A549 (cell line): ENCODE measurements around the gene NTRK2. TPM values are rescaled to one million over a fixed set of nuclear protein-coding genes. Genes with fewer than 3 reads are reported as not detected.

Source experiments
- ATAC-seq, 2 experiments: fragments of 200-7000 bp in 1 of 2; fragments of >200 bp in 1 of 2; cut with Nextera tagmentation in 1 of 2; cut with Tn5 transposase in 1 of 2; 3 replicates each; pipeline versions ENCODE4 v1.8.0 to v1.9.1; 2018 to 2020; ENCODE audit warnings: mild to moderate bottlenecking in 1 of 2, moderate library complexity in 1 of 2
- CTCF ChIA-PET: fragments of 300-600 bp; sonication (Branson Sonifier 250); formaldehyde crosslinking; extraction: SDS; loops from one replicate; lab custom pipeline; 2021; ENCODE audit warnings: antibody characterized with exemption, inconsistent platforms; lab: Yijun Ruan, JAX
- POLR2A ChIA-PET: fragments of 350-600 bp; formaldehyde crosslinking; extraction: SDS; loops from one replicate; lab custom pipeline; 2021; ENCODE audit warnings: antibody characterized with exemption, inconsistent platforms; lab: Yijun Ruan, JAX
- DNase-seq, 2 experiments: peaks; one replicate each; pipeline versions ENCODE4 v3.0.0 to v3.0.0-alpha.2; 2011 to 2016; ENCODE audit warnings: low read depth in 1 of 2, low spot score in 1 of 2
- FAIRE-seq: peaks from 2 replicates; lab custom pipeline; 2011; peaks lifted over from hg19 to GRCh38; lab: Jason Lieb, UNC
- H3K27ac ChIP-seq, 2 experiments: fragments of >200 bp; sonication (Bioruptor Twin); formaldehyde crosslinking; 3 replicates each; pipeline ENCODE4 v1.5.1; 2016 to 2017
- H3K4me1 ChIP-seq: fragments of >200 bp; sonication (Bioruptor Twin); formaldehyde crosslinking; 3 replicates; pipeline ENCODE4 v1.6.1; 2016
- H3K4me2 ChIP-seq: fragments of >200 bp; sonication (Bioruptor Twin); formaldehyde crosslinking; 3 replicates; pipeline ENCODE4 v1.6.1; 2016
- H3K4me3 ChIP-seq: fragments of >200 bp; sonication (Bioruptor Twin); formaldehyde crosslinking; 3 replicates; pipeline ENCODE4 v1.5.1; 2016
- H3K9me3 ChIP-seq: fragments of >200 bp; sonication (Bioruptor Twin); formaldehyde crosslinking; 3 replicates; pipeline ENCODE4 v1.6.1; 2016
- ATOH8 ChIP-seq: fragments of 250-450 bp; sonication (Bioruptor Pico); IDR thresholded peaks from 2 replicates; pipeline ENCODE4 v1.5.0; 2020; ENCODE audit warnings: low read depth, mild to moderate bottlenecking, moderate library complexity
- BCL3 ChIP-seq: fragments of >200 bp; sonication (Bioruptor Twin); formaldehyde crosslinking; IDR thresholded peaks from 3 replicates; pipeline ENCODE4 v1.6.1; 2016
- CBX2 ChIP-seq: fragments of 200-600 bp; sonication (generic); IDR thresholded peaks from 2 replicates; pipeline ENCODE4 v1.6.1; 2016; ENCODE audit warnings: low read depth, mild to moderate bottlenecking, borderline replicate concordance
- CEBPB ChIP-seq, 2 experiments: fragments of >200 bp in 1 of 2; sonication (Bioruptor Twin) in 1 of 2; formaldehyde crosslinking in 1 of 2; IDR thresholded peaks; 2 replicates each; pipeline ENCODE4 v1.6.1; 2012 to 2016
- CHD2 ChIP-seq: fragments of 150-350 bp; IDR thresholded peaks from 2 replicates; pipeline ENCODE4 v1.6.1; 2014; ENCODE audit warnings: low read length; ENCODE audit not compliant: partially characterized antibody
- EHMT2 ChIP-seq: fragments of 200-600 bp; sonication (generic); IDR thresholded peaks from 2 replicates; pipeline ENCODE4 v1.6.1; 2016; ENCODE audit warnings: antibody characterized with exemption, low read depth, mild to moderate bottlenecking, moderate library complexity
- ESRRA ChIP-seq: fragments of 150-350 bp; IDR thresholded peaks from 2 replicates; pipeline ENCODE4 v1.6.1; 2014; ENCODE audit warnings: mild to moderate bottlenecking, low read length, borderline replicate concordance
- FOSB ChIP-seq: fragments of 250-450 bp; sonication (Bioruptor Pico); IDR thresholded peaks from 2 replicates; pipeline ENCODE4 v1.5.0; 2020; ENCODE audit warnings: mild to moderate bottlenecking, moderate library complexity
- FOXS1 ChIP-seq: fragments of 250-450 bp; sonication (Bioruptor Pico); IDR thresholded peaks from 2 replicates; pipeline ENCODE4 v1.5.0; 2020; ENCODE audit warnings: mild to moderate bottlenecking, moderate library complexity
- GATA3 ChIP-seq: IDR thresholded peaks from 2 replicates; pipeline ENCODE4 v1.6.1; 2012; ENCODE audit warnings: borderline replicate concordance
- HEYL ChIP-seq: fragments of 250-450 bp; sonication (Bioruptor Pico); IDR thresholded peaks from 2 replicates; pipeline ENCODE4 v1.8.0; 2021; ENCODE audit warnings: mild to moderate bottlenecking, moderate library complexity
- HOXB13 ChIP-seq: fragments of 250-450 bp; sonication (Bioruptor Pico); IDR thresholded peaks from 2 replicates; pipeline ENCODE4 v1.5.0; 2020; ENCODE audit warnings: low read depth, mild to moderate bottlenecking, moderate library complexity
- HOXB5 ChIP-seq: fragments of 250-450 bp; sonication (Bioruptor Pico); IDR thresholded peaks from 2 replicates; pipeline ENCODE4 v1.5.0; 2020; ENCODE audit warnings: mild to moderate bottlenecking, moderate library complexity
- JUN ChIP-seq, 2 experiments: fragments of >200 bp; sonication (Bioruptor Twin); formaldehyde crosslinking; IDR thresholded peaks; 2 replicates in 1 of 2; 3 replicates in 1 of 2; pipeline ENCODE4 v1.6.1; 2016 to 2017
- MAZ ChIP-seq: fragments of 150-350 bp; IDR thresholded peaks from 2 replicates; pipeline ENCODE4 v1.6.1; 2014; ENCODE audit warnings: antibody characterized with exemption, low read depth, low read length, borderline replicate concordance
- MYC ChIP-seq: IDR thresholded peaks from 2 replicates; pipeline ENCODE4 v1.6.1; 2012; ENCODE audit warnings: mild to moderate bottlenecking, inconsistent platforms, low read length, improper control_type of control experiment, borderline replicate concordance
- NPAS2 ChIP-seq: fragments of 250-450 bp; sonication (Bioruptor Pico); IDR thresholded peaks from 2 replicates; pipeline ENCODE4 v1.8.0; 2022; ENCODE audit warnings: mild to moderate bottlenecking, moderate library complexity, borderline replicate concordance
- RAD21 ChIP-seq, 2 experiments: fragments of >200 bp in 1 of 2; sonication (Bioruptor Twin) in 1 of 2; formaldehyde crosslinking in 1 of 2; IDR thresholded peaks in 1 of 2; conservative IDR thresholded peaks in 1 of 2; 2 replicates in 1 of 2; 3 replicates in 1 of 2; pipeline ENCODE4 v1.6.1; 2012 to 2018; ENCODE audit warnings: inconsistent platforms in 1 of 2
- RARB ChIP-seq: fragments of 250-450 bp; sonication (Bioruptor Pico); IDR thresholded peaks from 2 replicates; pipeline ENCODE4 v1.8.0; 2021; ENCODE audit warnings: mild to moderate bottlenecking, moderate library complexity
- RFX5 ChIP-seq: fragments of 450-650 bp; IDR thresholded peaks from 2 replicates; pipeline ENCODE4 v1.7.1; 2014; ENCODE audit warnings: antibody characterized with exemption, mild to moderate bottlenecking, moderate library complexity
- SMC3 ChIP-seq: fragments of >200 bp; sonication (Bioruptor Twin); formaldehyde crosslinking; IDR thresholded peaks from 3 replicates; pipeline ENCODE4 v1.6.1; 2018; ENCODE audit warnings: inconsistent platforms
- TP53 ChIP-seq: fragments of 250-450 bp; sonication (Bioruptor Pico); IDR thresholded peaks from 2 replicates; pipeline ENCODE4 v1.5.0; 2021; ENCODE audit warnings: mild to moderate bottlenecking, moderate library complexity
- ZFP36 ChIP-seq: fragments of 450-650 bp; IDR thresholded peaks from 2 replicates; pipeline ENCODE4 v1.6.1; 2014; ENCODE audit warnings: borderline replicate concordance; ENCODE audit not compliant: partially characterized antibody
- ZNF302 ChIP-seq: fragments of 250-450 bp; sonication (Bioruptor Pico); IDR thresholded peaks from 2 replicates; pipeline ENCODE4 v1.9.0; 2021; ENCODE audit warnings: inconsistent platforms, mild to moderate bottlenecking, moderate library complexity
- WGBS: methylation state at CpG from one replicate; pipeline ENCODE4 v1.1.6; 2017; ENCODE audit errors: missing lambda C conversion rate; 5-methylcytosine and 5-hydroxymethylcytosine counted together
- polyA plus RNA-seq, 4 experiments: library from polyadenylated mRNA; depleted of rRNA in 3 of 4; stranded (reverse); fragments of >200 nt; fragmentation: RNase III in 1 of 4; extraction: RNeasy Plus Mini Kit Qiagen cat#74134 plus additional on column Dnase treatment in 1 of 4; gene quantifications; 2 replicates in 3 of 4; 3 replicates in 1 of 4; pipeline ENCODE4 v1.2.3, GENCODE V29; 2011 to 2017
- TF ChIP-seq, protein P1 (sequence below): IDR thresholded peaks from 2 replicates; pipeline ENCODE4 v1.6.1; 2012
- TF ChIP-seq, protein P2 (sequence below): fragments of 450-650 bp; IDR thresholded peaks from 2 replicates; pipeline ENCODE4 v1.6.1; 2014; ENCODE audit warnings: antibody characterized with exemption

NTRK2 gene
- polyA plus RNA-seq, 2 of the 4 experiments (the other 2 are of a cell fraction), result 0.03 TPM

GRCh38 chr9:84978661-84979060 lies 309.1 kb downstream of the NTRK2 start:
- ChIA-PET CTCF (no interaction called here), POLR2A (no interaction called here)
- no peak for ATAC-seq
- Histone ChIP-seq H3K27ac (no peak overlapping the region), H3K9me3 (no peaks in the 10 kb centered on the region), H3K4me2 (no peak overlapping the region), H3K4me1 (0 out of 3 replicates have a peak, but pooled peaks cover 4% of the 10 kb centered on the region), H3K4me3 (no peak overlapping the region)
- 81% methylated on average over 1 of the region's 1 CpG for WGBS
- TF ChIP-seq RFX5 (no peak), FOSB (no peak), ESRRA (no peak), ZFP36 (no peak), CEBPB (IDR thresholded peaks at IDR 0.05) (no peak), HEYL (CRISPR knock-in tag) (no peak), MYC (no peak), MAZ (no peak), CBX2 (no peak), TP53 (CRISPR knock-in tag) (no peak)
- no peak for DNase-seq
- FAIRE-seq, result no peak

DNA sequence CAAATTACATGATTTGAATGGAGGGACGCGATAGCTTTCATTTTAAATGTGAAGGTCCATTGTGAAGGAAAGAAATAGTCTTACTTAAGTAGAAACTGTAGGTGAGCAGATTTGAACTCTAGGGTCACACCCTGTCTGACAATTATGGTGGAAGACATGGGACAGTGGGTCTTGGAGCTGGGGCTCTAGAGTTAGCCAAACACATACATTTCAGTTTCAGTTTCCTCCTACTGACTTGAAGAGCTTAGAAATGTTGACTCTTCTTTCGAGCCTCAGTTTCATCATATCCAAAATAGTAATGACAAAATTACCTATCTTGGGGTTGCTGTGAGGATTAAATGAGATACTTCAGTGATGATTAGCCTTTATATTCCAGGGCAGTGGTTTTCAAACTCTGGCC lies 314.2 kb downstream of the NTRK2 start:
- WGBS, result 77% methylated on average over 3 of the region's 3 CpGs

DNA sequence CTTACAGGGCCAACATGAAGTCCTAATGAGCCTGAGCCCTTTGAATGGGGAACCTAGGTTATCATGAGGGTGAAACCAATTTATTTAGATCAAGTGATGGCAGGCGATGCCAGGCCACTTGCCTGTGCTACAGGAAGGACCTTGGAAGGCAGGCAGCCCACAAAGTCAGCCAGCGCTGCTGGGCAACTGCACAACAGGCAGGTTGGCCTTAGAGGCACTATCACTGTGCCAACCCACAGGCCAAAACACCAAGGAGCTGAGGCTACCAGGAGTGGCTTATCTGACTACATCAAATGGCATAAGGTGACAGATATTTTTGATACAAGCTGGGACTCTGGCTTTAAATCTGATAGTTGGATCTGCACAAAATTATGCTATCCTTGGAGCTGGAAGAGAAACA lies 319.1 kb downstream of the NTRK2 start:
- Histone ChIP-seq H3K27ac (no peak overlapping the region), H3K4me1 (no peaks in the 10 kb centered on the region), H3K4me3 (no peak overlapping the region), H3K4me2 (no peak overlapping the region), H3K9me3 (no peaks in the 10 kb centered on the region)
- FAIRE-seq, result no peak
- ATAC-seq, result no peak
- DNase-seq, result no peak
- WGBS, result 25% methylated on average over 2 of the region's 2 CpGs
- POLR2A ChIA-PET, result no interaction called here
- CTCF ChIA-PET, result interaction anchor here (1.6 kb wide), 1 partner anchor 14 kb away, joined by 4 read pairs; no protein-coding TSS in a partner anchor
- TF ChIP-seq RARB (CRISPR knock-in tag), result no peak
- TF ChIP-seq, protein P1, sequence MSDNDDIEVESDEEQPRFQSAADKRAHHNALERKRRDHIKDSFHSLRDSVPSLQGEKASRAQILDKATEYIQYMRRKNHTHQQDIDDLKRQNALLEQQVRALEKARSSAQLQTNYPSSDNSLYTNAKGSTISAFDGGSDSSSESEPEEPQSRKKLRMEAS, result no peak
- TF ChIP-seq CHD2, result no peak
- TF ChIP-seq, protein P2, sequence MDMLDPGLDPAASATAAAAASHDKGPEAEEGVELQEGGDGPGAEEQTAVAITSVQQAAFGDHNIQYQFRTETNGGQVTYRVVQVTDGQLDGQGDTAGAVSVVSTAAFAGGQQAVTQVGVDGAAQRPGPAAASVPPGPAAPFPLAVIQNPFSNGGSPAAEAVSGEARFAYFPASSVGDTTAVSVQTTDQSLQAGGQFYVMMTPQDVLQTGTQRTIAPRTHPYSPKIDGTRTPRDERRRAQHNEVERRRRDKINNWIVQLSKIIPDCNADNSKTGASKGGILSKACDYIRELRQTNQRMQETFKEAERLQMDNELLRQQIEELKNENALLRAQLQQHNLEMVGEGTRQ, result no peak
- no peak for TF ChIP-seq FOXS1
- TF ChIP-seq FOSB, result no peak
- no peak for TF ChIP-seq GATA3
- no peak for TF ChIP-seq HOXB5
- no peak for TF ChIP-seq ATOH8 (CRISPR knock-in tag)
- no peak for TF ChIP-seq ZNF302
- no peak for TF ChIP-seq NPAS2
- no peak for TF ChIP-seq MYC
- TF ChIP-seq ZFP36, result no peak
- no peak for TF ChIP-seq MAZ
- TF ChIP-seq EHMT2, result no peak
- no peak for TF ChIP-seq HOXB13 (CRISPR knock-in tag)

More for the DNA sequence above, 314.2 kb downstream of the NTRK2 start:
- Histone ChIP-seq H3K9me3 (no peaks in the 10 kb centered on the region), H3K4me1 (no peaks in the 10 kb centered on the region), H3K27ac (no peak overlapping the region), H3K4me3 (no peak overlapping the region), H3K4me2 (no peak overlapping the region)
- ChIA-PET POLR2A (no interaction called here), CTCF (no interaction called here)
- FAIRE-seq, result no peak
- TF ChIP-seq SMC3, result no peak
- no peak for TF ChIP-seq RFX5
- no peak for TF ChIP-seq FOXS1
- no peak for TF ChIP-seq CBX2
- TF ChIP-seq, protein P2, result no peak
- no peak for TF ChIP-seq RAD21 (conservative IDR thresholded peaks at IDR 0.05 in 1 of 2, IDR thresholded peaks at IDR 0.05 in 1 of 2)
- no peak for TF ChIP-seq ESRRA
- TF ChIP-seq JUN (IDR thresholded peaks at IDR 0.05), result no peak
- no peak for TF ChIP-seq RARB (CRISPR knock-in tag)
- TF ChIP-seq TP53 (CRISPR knock-in tag), result no peak
- no peak for TF ChIP-seq BCL3
- no peak for TF ChIP-seq MYC
- TF ChIP-seq ATOH8 (CRISPR knock-in tag), result no peak
- no peak for TF ChIP-seq HOXB5
- ATAC-seq, result no peak
- DNase-seq, result no peak
